GM21381 (cell line): ENCODE results near the gene SHROOM4.

Experiments
- ATAC-seq: cut with Tn5 transposase; IDR thresholded peaks from one replicate; pipeline ENCODE4 v1.9.1; 2021; ENCODE audit warnings: mild to moderate bottlenecking, moderate library complexity; ENCODE audit not compliant: unreplicated experiment

The SHROOM4 gene

DNA sequence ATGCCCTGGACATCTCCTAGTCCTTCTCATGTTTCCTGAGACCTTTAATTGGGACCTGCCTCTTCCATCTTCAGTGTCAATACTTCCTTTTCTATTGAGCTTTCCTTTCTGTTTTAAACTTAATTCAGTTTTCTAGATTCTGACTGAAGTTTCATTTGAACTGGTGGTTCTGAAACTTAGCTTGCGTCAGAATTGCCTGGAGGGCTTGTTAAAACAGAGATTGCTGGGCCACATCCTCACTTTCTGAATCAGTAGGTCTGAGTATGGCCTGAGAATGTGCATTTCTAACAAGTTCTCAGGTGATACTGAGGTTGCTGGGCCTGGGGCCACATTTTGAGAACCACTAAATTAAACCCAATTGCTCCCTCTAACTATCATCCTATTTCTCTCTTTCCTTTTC, 191.2 kb downstream of the SHROOM4 start:
- no peak for ATAC-seq

DNA sequence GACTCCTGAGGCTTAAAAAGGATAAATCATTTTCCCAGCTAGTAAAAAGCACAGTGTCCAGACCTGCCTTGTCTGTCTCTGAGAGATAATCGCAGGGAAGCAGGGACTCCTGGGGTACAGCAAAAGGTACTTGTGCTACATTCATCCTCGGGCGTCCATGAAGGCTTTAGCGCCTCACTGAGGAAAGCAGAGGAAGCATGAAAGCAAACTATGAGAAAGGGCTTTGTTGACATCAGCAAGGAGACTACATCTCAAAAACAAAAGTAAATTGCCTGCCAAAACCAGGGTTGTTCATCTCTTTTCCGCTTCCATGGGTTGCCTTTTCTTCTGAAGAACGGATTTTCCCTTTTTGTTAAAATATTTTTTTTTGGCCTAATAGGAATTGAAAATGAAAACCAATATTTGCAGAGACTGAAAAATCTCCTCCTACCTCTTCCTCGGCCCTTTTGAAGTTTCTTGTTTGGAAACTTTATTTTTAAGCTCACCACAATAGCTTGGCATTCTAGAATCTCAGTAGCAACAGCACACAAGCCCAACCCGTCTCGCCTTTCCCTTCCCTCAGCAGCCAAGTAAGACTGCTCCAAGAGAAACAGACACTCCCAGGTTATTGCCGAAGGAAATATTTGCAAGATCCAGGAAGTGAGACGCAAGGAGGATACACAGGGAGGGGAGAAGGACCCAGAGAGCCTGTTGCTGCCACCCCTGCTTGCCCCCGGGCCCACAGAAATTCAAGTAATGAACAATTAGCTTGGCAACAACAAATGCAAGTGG, 195.0 kb downstream of the SHROOM4 start:
- ATAC-seq: no peak

DNA sequence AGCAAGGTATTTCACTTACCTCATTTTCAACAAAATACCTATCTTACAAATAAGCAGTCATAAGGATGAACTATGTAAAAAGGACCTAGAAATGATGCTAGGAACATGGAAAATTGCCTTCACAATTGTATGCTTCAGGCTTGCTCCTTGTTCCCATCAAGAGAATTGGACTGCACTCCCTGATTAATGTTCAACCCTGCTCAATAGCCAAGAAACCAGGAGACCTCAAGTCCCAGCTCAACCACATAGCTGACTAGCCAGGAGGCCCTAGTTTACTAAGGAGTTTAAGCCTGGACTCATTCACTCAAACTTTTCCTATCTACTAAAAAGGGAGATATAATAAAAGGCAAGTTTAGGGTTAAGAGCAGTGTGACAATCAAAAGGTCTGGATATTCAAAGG, 196.8 kb downstream of the SHROOM4 start:
- ATAC-seq: no peak

- ATAC-seq: no peak
Measured at GRCh38 chrX:50615570-50616158, 198.3 kb downstream of the SHROOM4 start.

DNA sequence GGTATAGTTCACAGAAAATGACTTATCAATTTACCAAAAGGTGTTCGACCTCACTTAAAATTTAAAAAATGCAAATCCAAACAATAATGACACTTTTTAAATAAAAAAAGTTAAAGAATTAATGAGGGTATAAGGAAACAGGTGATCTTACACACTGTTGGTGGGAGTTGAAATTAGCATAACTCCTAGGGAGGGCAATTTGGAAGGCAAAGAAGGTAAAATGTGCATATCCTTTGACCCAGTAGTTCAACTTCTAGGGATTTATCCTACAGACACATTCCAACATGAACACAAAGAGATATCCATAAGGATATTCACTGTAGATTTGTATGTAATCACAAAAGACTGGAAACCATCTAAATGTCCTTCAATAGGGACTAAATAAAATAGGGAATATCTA, 199.5 kb downstream of the SHROOM4 start:
- no peak for ATAC-seq

DNA sequence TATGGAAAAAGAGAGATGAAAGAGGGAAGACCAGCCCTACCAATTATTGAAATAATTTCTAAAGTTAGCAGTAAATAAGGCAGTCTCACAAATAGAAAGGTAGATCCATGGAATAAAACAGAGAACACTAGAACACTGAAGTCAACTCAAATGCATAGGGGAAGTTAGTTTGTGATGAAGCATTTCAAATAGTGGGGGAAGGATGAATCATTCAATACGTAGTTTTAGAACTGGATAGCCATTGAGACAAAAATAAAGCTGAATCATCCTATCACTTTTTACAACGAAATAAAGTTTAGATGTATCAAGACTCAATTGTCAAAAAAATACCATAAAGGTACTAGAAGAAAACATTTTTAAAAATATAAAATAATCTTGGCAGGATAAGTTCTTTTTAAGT, 200.1 kb downstream of the SHROOM4 start:
- ATAC-seq: no peak

DNA sequence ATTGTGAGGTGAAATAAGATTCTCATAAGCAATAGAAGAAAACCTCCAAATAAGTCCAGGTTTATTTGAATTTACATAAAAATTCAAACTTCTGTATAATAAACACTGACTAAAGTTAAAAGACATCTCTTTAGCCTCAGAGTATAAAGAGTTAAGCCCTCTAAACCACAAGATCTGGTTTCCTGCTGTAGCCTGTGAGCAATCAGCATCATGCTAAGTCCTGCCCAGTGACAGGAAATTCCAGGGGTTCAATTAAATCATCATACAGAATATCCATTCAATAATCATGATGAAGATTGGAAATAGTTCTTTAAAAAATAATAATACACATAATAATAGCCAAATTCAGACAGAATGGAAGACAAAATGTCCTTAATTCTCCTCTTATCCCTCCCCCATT, 204.2 kb downstream of the SHROOM4 start:
- no peak for ATAC-seq

- ATAC-seq: no peak
Measured at GRCh38 chrX:50606300-50606950, 207.6 kb downstream of the SHROOM4 start.

- no peak for ATAC-seq
Measured at GRCh38 chrX:50596056-50596455, 217.9 kb downstream of the SHROOM4 start.

DNA sequence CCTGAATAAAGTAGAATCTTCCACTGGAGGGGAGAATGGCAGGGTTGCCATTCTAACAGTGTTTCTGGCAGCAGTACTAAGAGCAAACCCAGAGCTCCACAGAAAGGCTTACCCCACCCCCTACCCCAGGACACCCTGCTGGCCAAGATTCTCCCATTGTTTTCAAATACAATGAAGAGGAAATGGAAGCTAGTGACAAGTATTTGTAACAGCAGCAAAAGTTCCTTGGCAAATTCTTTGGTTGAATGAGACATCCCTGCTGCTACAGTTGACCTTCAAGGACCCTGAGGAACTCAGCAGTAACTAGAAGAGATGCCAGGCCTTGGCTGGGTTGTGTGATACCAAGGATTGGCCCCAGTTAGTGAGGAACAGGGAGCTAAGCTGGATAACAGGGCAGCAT, 219.2 kb downstream of the SHROOM4 start:
- ATAC-seq: no peak

GRCh38 chrX:50586980-50587379, 227.0 kb downstream of the SHROOM4 start:
- ATAC-seq: no peak

GRCh38 chrX:50586407-50586806, 227.6 kb downstream of the SHROOM4 start:
- ATAC-seq: no peak

DNA sequence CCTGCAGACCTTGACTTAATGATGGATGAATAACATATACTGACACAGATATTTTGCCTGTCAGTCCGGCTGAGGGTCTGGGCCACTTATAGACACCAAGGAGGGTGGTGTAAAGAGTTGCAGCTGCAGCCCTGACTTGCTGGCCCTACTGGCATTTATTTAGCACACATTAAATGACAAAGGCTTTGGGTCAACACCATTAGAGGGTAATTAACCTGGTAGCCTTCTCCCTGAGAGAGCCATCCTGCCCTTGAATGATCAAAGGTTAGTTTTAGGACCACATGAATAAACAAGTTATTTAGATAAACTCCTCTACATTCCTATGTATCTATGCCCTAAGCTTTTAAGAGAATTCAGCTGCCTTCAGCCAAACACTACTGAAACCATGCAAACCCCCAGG, 232.6 kb downstream of the SHROOM4 start:
- ATAC-seq: no peak

DNA sequence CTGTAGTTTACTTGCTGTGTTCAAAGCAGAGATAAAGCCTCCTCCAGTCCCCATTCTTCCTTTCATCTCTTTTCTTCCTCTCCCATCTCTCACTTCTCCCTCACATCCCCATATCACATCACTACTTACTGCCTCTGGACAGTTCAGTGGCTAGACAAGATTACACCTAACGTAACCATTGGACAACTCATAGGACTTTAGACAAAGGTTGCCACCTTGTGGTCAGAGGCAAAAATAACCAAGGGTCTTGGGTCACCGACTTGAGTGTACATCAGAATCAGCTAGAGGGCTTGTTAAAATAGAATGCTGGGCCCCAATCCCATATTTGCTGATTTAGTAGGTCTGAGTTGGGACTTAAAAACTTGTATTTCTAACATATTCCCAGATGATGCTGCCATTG, 234.0 kb downstream of the SHROOM4 start:
- ATAC-seq: no peak

DNA sequence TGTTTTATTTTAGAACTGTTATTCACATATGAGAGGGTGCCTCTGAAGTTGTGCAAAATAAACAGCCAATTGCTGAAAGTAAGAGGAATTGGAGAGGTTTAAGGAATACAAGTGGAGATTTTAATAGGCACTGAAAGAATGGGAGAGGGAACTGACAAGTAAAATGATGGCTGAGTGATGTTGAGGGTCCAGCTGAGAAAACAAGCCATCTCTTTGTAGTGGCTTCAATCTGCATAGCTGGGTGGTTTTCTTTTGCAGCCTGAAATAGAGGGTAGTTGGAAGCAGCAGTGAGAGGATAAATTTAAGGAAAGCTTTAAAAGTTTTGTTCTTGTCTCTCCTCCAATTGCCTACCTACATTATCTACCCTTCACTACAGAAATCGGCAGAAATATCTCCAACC, 236.7 kb downstream of the SHROOM4 start:
- no peak for ATAC-seq

DNA sequence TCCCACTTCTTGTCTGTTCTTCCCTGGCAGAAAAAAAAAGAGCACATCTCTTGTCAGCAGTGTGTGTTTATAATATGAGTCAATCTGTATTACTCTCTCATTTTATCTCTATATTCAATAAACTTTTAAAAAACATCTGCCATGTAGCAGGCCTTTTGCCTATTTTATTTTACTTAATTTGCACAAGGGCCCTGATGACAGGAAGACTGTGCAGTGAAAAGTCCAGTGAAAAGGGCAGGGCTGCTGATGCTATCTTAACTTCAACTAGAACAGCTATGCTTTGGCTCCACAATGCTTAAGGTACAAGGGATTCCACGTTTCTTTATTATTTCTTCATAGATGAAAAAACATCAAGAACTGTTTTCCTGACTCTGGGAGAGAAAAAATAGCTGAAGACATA, 246.4 kb downstream of the SHROOM4 start:
- no peak for ATAC-seq

DNA sequence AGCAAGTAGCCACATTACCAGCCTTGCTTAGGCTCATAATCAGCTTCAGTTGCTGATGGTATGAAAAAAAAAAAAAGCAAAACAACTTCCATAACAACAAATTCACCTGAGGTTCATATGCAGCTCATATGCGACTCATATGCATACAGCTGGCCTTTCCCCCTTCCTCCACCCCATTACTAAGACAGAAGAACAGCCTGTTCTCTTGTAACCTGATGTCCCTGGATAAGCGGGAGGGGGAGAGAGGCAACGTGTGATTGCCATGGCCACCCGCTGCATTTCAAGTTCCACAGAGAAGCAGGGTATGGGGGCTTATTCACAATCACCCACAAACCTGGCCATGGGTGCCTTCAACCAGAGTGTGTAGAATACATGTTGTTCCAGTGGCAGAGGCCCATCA, 248.3 kb downstream of the SHROOM4 start:
- ATAC-seq: no peak
